Psoas muscle (tissue), 8 donors: Measurements from ENCODE around the gene GDF2. TPM values are rescaled to one million over a fixed set of nuclear protein-coding genes. Genes with fewer than 3 reads are reported as not detected.

Experiments
- ATAC-seq, 4 donors: fragments of 200-7000 bp; cut with Tn5 transposase; one replicate each; pipeline ENCODE4 v1.9.1; 2020; ENCODE audit warnings: moderate library complexity in 3 of 4, mild to moderate bottlenecking in 2 of 4
- DNase-seq, 2 donors: peaks; one replicate each; pipeline ENCODE4 v3.0.0-alpha.2; 2020
- H3K27ac ChIP-seq: fragments of 200-600 bp; one replicate; pipeline ENCODE4 v1.8.0; 2022
- H3K27me3 ChIP-seq, 3 donors: fragments of 200-600 bp in 1 of 3; one replicate each; pipeline versions ENCODE4 v1.6.1 to v1.8.0; 2013 to 2022; ENCODE audit warnings: low read length in 2 of 3, mild to moderate bottlenecking in 2 of 3, moderate library complexity in 1 of 3; ENCODE audit not compliant: insufficient read depth in 3 of 3
- H3K36me3 ChIP-seq, 2 donors: fragments of 200-600 bp in 1 of 2; one replicate each; pipeline versions ENCODE4 v1.6.1 to v1.8.0; 2013 to 2022; ENCODE audit warnings: low read depth in 1 of 2, mild to moderate bottlenecking in 1 of 2, moderate library complexity in 1 of 2; ENCODE audit not compliant: insufficient read depth in 1 of 2
- H3K4me1 ChIP-seq: fragments of 200-600 bp; one replicate; pipeline ENCODE4 v1.8.0; 2022
- H3K4me3 ChIP-seq: fragments of 200-600 bp; one replicate; pipeline ENCODE4 v1.8.0; 2022; ENCODE audit warnings: mild to moderate bottlenecking
- H3K9me3 ChIP-seq: fragments of 200-600 bp; one replicate; pipeline ENCODE4 v1.8.0; 2022
- WGBS, 3 donors: extraction: QIAGEN DNeasy Blood & Tissue Kit; methylation state at CpG; one replicate each; pipeline versions ENCODE4 v1.1.6 to v1.1.7; 2013; 5-methylcytosine and 5-hydroxymethylcytosine counted together
- intact Hi-C, 2 donors: fragments of 100-400 bp; cut with DNase I; formaldehyde crosslinking; loops; one replicate each; pipeline versions ENCODE4 v1.11.0 to v1.14.2; 2022
- polyA plus RNA-seq, 3 donors: library from polyadenylated mRNA; stranded (reverse); fragments of 200-250 nt; gene quantifications; one replicate each; pipeline ENCODE4 v1.2.3, GENCODE V29; 2013
- total RNA-seq, 4 donors: library from RNA; stranded (reverse); fragmentation: NEBNext Ultra II Directional in 2 of 4; extraction: Animal tissue kit (Norgen Biotek cat#: 25700) in 2 of 4; gene quantifications; one replicate each; pipeline versions ENCODE4 v1.2.1 to v1.2.4, GENCODE V29; 2021 to 2023
- TF ChIP-seq, protein P1 (sequence below): fragments of 200-600 bp; IDR thresholded peaks from one replicate; pipeline ENCODE4 v1.8.0; 2022; ENCODE audit warnings: antibody characterized with exemption
- donor health status: healthy with polysubstance abuse.
- donor health status: DM: no; HTN: no; CAD: no; lungs with moderate emphysema.
- donor health status: Bipolar disorder and iron deficiency.
- donor health status: healthy.
- donor health status: DM: yes; HTN: yes; CAD: no.
- donor health status: DM: no; HTN: no; CAD: no.
- donor health status: DM: no; HTN: no; CAD: no.
- donor health status: DM: yes; HTN: yes; CAD: no.

Gene GDF2
- total and polyA plus RNA-seq, 7 donors, result not detected

DNA sequence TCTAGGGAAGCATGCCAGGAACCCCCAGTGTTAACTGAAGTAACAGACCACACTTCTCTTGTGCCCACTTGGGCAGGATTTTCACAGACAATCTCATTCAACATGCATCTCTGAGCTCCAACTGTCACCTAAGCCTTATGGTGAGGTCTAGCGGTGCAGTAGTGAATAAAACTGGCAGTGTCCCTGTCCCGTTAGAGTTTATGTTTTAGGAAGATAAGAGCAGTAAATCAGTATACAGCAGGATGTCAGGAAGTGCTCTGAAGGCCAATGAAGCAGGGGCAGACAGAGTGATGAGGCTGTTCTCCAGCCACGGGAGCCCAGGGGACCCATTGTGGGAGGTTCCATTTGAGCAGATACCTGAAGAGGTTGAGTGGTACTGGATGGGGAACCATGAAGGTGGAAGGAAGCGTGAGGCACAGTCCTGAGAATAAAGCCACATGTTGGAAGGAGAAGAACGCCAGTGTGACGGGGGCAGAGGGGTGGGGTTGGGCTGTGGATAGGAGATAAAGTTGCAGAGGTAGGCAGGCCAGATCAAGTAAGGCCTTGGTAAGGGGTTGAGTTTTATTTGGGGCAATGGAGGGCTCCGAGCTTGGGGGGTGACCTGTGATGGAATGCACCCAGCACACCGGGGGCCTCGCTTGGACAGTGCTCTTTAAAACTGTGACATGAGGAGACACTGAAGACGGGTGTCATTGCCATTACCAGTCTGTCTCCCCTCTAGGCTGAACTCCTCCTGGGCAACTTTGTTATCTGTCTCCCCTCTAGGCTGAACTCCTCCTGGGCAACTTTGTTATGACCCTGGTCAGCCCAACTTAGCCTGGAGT, 15.7 kb upstream of the GDF2 start:
- DNase-seq (no peak), ATAC-seq (no peak)
- no peaks in the 10 kb centered on the region for H3K36me3 ChIP-seq
- no peak overlapping the region for H3K27ac ChIP-seq
- peaks cover 0 to 13% (median 0%) of the 10 kb centered on the region in 3 donors for H3K27me3 ChIP-seq
- WGBS, 3 donors, result 68 to 73% (median 73%) methylated on average over 10 of the region's 10 CpGs
- no peaks in the 10 kb centered on the region for H3K9me3 ChIP-seq
- H3K4me3 ChIP-seq, result no peak overlapping the region
- intact Hi-C loops, result no loop called here
- H3K4me1 ChIP-seq, result no peaks in the 10 kb centered on the region
- TF ChIP-seq, protein P1, sequence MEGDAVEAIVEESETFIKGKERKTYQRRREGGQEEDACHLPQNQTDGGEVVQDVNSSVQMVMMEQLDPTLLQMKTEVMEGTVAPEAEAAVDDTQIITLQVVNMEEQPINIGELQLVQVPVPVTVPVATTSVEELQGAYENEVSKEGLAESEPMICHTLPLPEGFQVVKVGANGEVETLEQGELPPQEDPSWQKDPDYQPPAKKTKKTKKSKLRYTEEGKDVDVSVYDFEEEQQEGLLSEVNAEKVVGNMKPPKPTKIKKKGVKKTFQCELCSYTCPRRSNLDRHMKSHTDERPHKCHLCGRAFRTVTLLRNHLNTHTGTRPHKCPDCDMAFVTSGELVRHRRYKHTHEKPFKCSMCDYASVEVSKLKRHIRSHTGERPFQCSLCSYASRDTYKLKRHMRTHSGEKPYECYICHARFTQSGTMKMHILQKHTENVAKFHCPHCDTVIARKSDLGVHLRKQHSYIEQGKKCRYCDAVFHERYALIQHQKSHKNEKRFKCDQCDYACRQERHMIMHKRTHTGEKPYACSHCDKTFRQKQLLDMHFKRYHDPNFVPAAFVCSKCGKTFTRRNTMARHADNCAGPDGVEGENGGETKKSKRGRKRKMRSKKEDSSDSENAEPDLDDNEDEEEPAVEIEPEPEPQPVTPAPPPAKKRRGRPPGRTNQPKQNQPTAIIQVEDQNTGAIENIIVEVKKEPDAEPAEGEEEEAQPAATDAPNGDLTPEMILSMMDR, result no peak

DNA sequence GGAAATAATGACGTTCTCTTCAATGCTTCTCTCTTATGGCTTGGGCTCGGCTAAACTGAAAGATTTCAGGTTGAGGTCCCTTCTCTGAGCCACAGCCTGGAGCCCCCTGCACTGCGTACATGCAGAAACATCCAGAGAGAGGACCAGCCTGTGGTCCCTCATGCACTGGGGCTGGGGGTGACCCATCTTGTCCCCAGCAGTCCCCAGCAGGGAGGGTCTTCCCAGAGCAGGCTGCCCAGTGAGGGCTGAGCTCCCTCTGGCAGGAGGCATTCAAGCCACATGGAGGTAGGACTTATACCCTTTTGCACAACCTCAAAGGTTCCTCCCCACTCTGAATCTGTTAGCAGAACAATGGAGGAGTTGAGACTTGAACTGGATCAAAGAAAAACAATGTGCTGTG, 14.9 kb upstream of the GDF2 start:
- Histone ChIP-seq H3K9me3 (no peaks in the 10 kb centered on the region), H3K4me3 (no peak overlapping the region), H3K4me1 (no peaks in the 10 kb centered on the region), H3K27ac (no peak overlapping the region), H3K27me3 (peaks cover 0 to 5% (median 0%) of the 10 kb centered on the region in 3 donors), H3K36me3 (no peaks in the 10 kb centered on the region)
- no peak for DNase-seq
- intact Hi-C loops, result no loop called here
- 83 to 87% (median 86%) methylated on average over 3 of the region's 3 CpGs for WGBS, 3 donors
- ATAC-seq, result no peak
- TF ChIP-seq, protein P1, result no peak

DNA sequence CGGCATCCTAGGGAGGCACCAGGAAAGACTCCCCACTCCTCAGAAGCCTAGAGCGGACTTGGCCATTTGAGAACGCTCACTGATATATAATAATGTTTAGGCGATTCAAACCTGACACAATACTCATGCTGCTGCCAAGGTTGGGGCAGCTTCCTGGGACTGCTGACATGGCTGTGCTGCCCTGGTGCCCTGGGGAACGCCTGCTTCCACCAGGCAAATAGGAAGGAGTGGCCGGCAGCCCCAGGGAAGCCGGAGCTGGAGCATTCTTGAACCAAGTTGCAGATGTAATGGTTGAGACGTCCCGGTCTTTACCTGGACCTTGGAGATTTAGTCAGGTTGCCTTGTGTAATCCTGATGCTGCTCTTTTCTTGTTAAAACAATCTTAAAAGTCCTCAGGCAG, 13.5 kb upstream of the GDF2 start:
- 64 to 72% (median 72%) methylated on average over 9 of the region's 9 CpGs for WGBS, 3 donors
- no peak overlapping the region for H3K4me3 ChIP-seq
- intact Hi-C loops, result no loop called here
- no peak overlapping the region for H3K27ac ChIP-seq
- peaks cover 0 to 5% (median 0%) of the 10 kb centered on the region in 3 donors for H3K27me3 ChIP-seq
- DNase-seq, result no peak
- ATAC-seq, result no peak
- no peaks in the 10 kb centered on the region for H3K9me3 ChIP-seq
- TF ChIP-seq, protein P1, result no peak
- H3K36me3 ChIP-seq, result no peaks in the 10 kb centered on the region
- H3K4me1 ChIP-seq, result no peaks in the 10 kb centered on the region

DNA sequence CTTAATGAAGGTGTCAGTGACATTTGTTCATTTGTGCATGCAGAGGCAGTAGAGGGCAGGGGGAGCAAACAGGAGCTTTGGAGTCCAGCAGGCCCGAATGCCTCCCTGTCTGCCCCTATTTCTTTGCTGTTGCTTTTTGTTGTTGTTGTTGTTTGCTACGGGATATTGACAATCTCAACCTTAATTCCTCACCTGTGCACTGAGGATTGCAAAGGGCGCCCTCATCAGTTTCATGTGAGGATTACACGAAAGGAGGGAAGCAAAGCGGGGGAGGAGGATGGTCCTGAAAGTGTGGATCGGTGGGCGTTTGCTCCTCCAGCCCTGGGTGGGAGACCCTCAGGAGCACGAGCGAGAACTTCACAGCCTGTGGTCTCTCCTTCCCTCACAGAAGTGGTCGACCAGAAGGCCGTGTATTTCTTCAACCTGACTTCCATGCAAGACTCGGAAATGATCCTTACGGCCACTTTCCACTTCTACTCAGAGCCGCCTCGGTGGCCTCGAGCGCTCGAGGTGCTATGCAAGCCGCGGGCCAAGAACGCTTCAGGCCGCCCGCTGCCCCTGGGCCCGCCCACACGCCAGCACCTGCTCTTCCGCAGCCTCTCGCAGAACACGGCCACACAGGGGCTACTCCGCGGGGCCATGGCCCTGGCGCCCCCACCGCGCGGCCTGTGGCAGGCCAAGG, 12.7 kb upstream of the GDF2 start:
- H3K4me1 ChIP-seq, result no peaks in the 10 kb centered on the region
- no peaks in the 10 kb centered on the region for H3K36me3 ChIP-seq
- H3K4me3 ChIP-seq, result no peak overlapping the region
- TF ChIP-seq, protein P1, result no peak
- WGBS, 3 donors, result 85 to 87% (median 86%) methylated on average over 34 of the region's 34 CpGs
- H3K9me3 ChIP-seq, result no peaks in the 10 kb centered on the region
- H3K27me3 ChIP-seq, result peaks cover 0 to 5% (median 0%) of the 10 kb centered on the region in 3 donors
- ATAC-seq (no peak), DNase-seq (no peak)
- intact Hi-C loops, result loop anchor here in 1 of 2 donors (5.0 kb wide), 1 partner anchor 287 kb away; no protein-coding TSS in a partner anchor
- no peak overlapping the region for H3K27ac ChIP-seq
